ENCODE measurements around the gene RNF19B. TPM values are rescaled to one million over a fixed set of nuclear protein-coding genes. Genes with fewer than 3 reads are reported as not detected.
A peak's percentile ranks its signal among the peaks of the same experiment; 100 is the strongest.

The RNF19B gene
- total RNA-seq, 1 donor from 2014 or later = 14.2 TPM

DNA sequence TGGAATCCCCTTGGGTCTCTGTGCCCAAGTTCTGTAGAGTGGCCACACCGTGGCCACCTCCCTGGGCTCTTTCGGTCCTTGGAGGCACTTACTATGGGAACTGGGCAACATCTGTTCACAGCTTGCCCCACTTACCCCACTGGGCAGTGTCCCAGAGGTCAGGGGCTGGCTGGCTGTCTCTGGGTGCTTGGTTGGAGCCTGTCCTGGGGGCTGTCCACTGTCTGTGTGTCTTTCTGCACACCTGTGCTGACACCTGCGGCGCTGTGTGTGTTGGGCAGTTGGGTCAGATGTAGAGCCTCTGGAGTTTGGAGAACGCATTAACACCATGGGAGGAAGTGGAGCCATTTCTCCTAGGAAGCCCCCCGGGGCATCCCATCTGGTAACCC is 62.1 kb downstream of the RNF19B start:
- no peak for DNase-seq (ENCODE audit: low read depth in 2 of 2)

DNA sequence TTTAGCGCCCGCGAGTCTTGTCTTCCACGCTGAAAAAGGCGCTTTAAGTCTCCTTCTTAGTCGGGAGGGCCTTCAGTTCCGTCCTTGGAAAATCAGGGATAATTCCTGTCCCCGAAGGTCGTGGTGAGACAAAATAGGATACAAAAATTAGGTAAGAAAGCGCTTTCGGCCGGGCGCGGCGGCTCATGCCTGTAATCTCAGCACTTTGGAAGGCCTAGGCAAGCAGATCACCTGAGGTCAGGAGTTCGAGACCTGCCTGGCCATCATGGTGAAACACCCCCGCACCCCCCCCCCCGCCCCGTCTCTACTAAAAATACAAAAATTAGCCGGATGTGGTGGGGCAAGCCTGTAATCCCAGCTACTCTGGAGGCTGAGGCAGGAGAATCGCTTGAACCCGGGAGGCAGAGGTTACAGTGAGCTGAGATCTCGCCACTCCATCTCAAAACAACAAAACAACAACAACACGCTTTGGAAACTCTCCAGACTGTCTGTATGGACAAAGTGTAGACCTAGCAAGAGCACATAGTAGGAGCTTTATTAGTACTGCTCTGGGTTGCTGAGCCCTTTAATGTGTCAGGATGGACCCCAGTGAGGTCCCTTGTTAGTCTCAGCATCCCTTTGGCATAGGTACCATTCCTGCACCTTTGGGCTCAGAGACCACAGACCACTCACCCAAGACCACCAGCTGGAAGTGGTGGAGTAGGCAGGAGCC is 62.6 kb downstream of the RNF19B start:
- DNase-seq (ENCODE audit: low read depth in 2 of 2) = no peak

DNA sequence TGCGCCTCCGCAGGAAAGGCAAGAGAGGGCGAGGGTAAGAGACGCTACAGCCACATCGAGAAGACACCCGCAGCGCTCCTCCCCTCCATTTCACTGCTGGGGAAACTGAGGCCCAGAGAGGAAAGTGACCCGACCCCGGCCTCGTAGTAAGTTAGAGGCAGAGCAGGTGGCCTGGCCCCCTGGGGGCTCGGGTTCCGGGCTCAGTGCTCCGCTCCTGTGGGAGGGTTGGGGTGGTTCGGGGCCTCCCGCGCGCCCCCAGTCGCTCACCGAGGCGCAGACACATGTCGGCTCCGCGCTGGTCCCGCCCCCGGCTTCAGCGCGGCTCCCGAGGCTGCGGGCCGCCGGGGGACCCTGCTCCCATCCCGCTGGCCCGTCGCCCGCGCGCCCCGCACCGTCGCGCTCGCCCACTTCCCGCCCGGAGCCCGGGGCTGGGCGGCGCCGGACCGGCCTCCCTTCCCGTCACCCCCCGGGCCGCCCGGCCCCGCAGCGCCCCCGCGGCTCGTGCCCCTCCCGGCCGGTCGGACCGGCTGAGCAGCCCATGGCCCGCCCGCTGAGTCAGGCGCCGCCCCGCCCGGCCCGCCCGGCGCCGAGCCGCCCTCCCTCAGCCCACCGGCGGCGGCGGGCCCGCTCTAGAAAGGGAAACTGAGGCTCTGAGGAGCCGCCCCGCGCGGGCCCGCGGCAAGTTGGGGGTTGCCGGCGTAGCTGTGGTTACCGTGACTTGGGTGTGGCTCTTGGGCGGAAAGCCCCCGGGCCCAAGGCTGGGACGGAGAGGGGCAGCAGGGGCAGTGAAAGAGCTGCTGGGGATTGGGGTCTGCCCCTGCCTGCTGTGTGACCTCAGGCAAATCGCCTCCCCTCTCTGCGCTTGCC is 63.4 kb downstream of the RNF19B start, which contains the start of gene TMEM54:
Gene TMEM54 (minus strand): TSS at position 434 of the 867 bp plus-strand sequence. CDS start 151 bp downstream, at position 283.
- peak in 1 of 2 donors; percentile 39 for DNase-seq (ENCODE audit: low read depth in 2 of 2)

DNA sequence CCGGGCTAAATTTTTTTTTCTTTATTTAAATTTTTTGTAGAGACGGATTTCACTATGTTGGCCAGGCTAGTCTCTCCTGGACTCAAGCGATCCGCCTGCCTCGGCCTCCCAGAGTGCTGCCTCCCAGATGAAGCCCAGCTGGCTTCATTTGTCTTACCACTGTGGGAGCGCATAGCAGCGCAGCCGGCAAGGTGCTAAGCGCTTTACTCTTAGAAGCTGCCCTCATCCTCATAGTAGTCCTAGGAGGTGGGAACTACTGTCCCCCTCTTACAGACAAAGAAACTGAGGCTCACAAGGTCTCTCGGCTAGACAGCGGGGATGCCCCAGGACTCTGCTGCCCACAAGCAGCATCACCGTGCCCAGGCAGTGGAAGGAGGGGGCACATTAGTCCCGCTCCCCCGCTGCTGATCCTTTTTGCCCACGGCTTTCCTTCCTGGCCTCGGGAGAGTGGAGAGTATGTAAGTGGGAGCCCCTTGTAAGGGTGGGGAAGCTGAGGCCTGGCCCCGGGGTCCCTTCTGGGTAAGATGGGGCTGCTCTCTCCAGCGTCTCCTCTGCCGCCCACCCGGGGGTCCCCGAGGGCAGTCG is 64.1 kb downstream of the RNF19B start:
- no peak for DNase-seq (ENCODE audit: low read depth in 2 of 2)

DNA sequence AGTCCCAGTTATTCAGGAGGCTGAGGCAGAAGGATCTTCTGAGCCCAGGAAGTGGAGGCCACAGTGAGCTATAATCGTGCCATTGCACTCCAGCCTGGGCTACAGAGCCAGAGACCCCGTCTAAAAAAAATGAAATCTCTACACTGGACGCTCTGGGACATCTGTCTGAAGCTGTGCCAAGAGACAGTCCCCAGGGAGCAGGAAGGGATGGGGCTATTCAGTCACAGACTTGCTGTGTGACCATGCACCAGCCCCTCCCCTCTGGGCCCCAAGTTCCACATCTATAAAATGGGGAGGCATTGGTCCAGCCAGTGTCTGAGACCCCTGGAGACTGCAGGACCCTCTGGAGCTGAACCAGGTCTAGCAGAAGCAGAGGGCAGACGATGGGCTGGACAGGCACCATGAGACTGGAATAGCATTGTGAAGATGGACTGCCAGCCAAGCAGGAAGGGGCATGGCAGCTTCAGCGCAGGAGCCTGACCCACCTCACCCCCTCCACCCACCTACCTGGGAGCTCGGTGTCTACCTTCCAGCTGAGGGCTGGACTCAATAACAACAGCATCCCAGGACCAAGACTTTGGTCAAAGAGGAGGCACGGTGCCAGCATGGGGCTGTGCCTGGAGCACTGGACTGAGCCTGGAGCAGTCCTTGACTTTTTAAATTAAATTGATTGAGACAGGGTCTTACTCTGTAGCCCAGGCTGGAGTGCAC is 64.9 kb downstream of the RNF19B start:
- DNase-seq (ENCODE audit: low read depth in 2 of 2) = no peak

DNA sequence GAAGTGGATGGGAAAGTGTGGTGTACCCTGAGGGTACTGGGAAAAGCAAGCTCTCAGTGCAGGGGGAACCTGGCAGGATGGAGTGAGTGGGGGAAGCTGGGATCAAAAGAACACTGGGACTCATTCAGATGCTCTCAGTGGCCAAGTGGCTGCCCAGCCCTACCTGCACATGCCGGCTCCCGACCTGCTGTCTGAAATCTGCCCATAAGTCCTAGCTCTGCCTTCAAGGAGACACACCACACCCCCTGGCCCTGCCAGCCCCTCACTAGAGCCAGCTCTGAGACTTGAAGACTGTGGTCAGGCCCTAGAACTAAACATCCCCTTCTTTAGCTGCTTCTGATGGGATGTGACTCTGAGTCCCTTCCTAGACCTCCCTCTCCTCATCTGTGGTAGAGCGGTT is 65.7 kb downstream of the RNF19B start:
- no peak for DNase-seq (ENCODE audit: low read depth in 2 of 2)

DNA sequence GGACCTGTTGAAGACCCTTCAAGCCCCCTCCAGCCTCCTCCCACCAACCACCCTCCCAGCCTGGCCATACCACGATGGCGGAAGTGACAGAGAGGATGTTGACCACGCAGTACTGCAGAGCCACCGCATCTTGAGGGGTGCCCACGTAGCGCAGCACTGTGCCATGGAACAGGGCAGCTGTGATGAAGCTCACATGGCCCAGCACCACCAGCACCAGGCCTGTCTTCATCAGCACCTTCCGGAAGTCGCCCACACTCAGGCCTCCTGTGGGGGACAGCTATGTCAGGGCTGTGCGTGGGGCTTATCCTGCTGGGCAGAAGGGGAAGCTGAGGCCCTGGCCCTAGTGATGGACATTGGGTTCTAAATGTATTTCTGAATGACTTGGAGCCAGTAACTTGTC is 66.6 kb downstream of the RNF19B start:
- DNase-seq (ENCODE audit: low read depth in 2 of 2) = no peak

DNA sequence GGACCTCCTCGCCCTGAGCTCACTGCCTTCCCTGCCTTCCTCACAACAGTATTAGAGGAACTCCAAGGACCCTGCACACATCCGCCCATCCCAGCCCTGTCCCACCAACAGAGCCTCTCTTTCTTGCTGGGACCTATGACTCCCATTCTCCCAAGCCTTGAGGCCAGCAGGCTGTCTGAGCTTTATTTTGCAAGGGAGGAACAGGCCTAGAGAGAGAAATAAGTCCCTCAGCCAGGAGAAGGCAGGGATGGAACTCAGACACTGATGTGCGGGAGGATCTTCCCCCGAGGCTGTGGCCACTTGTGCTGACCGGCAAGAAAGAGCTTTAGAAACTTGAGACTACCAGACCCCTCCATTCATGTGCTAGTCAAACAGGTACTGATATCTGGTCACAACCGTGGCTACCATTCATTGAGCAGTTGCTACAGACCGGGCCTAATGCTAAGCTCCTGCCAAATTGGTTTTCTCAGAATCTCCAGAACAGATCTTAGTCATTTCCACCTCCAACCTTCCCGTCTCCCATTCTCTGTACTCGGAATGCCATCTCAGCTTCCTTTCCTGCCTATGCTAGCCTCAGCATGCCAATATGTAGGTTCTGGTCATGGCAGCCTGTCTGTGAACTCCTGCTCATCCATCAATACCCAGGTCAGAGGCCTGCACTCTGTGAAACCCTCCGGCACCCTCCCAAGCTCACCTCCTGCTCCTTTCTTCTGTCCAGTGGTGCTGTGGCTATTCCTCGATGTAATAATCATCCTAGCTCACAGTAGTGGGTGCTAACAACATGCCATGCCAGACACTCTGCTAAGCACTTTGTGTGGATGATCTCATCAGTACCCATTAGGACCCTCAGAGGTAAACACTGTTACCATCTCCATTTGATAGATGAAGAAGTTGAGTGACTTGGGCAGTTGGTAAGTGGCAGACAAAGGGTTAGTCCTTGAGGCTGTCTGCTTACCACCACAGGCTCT is 67.2 kb downstream of the RNF19B start:
- no peak for DNase-seq (ENCODE audit: low read depth in 2 of 2)

DNA sequence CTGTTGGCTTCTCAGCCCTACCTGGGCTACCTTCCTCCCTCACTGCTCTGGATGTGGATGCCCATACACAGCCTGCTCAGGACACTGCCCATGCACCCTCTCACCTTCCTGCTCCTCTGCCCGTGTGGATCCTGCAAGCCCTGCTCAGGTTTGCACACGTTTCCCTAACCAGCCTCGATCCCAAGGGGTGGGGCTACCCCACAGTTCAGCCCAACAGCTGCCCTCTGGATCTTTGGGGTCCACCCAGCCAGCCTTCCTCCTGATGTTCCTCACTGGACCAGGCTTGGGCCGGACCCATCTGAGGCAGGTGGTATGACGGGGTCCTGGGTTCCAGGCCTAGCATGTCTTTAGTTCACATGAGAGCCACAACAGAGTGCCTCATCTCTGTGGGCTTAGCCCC is 68.2 kb downstream of the RNF19B start:
- no peak for DNase-seq (ENCODE audit: low read depth in 2 of 2)

DNA sequence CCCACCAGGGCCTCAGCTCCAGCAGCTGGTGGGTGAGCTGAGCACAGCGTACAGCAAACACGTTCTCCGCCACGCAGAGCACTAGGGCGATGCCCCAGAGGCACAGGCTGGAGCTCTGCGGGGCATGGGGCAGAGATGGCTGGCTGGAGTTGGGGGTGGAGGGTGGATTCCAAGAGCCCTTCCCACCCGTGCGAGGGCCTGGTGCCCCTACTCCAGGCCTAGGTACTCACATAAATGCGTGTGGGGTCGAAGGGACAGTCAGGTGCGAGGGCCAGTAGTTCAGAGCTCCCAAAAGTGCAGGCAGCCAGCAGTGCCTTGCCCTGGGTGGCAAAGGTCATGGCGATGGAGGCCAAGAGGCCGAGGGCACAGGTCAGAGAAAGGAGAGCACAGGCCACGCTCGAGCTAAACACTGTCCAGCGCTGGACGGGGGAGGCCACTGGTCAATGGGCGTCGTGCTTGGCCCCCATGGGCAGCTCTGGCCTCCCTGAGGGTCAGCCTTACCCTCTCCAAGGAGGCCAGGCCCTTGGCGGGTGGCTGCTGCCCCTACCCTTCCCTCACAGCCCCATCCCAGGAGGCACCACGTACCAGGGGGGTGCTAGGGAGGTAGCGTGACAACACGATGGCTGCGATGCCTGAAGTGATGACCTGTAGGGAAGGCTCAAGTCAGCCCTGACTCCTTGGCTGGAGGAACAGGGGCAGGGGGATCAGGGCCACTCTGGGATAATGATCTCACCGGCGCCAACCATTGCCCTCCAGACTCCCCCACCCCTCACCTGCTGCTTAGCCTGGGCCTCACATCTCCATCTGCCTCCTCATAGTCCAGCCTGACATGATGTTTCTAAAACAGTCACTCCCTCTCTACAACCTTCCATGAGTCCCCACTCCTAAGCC is 69.0 kb downstream of the RNF19B start:
- no peak for DNase-seq (ENCODE audit: low read depth in 2 of 2)

DNA sequence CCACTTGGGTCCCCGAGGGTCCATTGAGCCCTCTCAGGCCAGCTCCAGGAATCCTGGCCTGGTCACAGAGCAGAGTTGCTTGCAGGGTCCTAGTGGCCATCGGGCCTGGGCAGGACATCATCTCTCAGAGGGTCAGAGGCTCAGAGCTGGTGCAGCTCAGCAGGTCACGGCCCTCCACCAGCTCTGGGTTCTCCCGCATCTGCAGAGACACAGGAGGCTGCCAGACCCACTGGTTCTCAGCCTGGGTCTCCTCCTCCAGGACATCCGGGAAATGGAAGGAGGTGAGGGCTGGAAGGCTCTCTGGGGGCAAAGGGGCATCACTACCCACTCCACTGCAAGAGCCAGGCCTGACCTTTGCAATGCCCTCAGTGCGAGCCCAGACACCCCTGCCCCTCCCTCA is 69.9 kb downstream of the RNF19B start:
- no peak for DNase-seq (ENCODE audit: low read depth in 2 of 2)

DNA sequence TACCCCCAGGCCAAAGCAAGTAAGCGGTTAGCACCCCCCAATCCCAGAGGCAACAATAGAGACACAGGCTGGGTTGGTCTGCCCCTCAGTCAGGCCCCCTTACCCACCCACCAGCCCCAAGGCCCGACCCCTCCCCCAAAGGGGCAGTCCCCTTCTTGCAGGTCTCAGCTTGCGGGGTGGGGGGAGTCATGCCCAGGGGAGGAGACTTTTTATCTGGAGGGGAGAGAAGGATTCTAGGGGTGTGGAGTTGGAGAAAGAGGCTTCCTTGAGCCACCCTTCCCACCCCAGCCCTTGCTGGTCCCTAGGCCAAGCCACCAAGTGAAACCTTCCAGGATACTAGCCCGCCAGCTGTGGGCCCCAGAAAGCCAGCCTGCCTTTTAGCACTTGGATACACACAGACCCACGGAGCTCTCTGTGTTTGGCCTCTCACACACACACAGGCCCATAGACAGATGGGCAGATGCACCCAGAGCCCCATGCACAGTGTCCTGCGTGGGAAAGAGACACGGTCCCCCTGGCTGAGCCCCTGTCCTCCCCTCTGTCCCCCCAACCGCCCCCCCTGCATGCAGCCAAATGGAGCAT is 70.5 kb downstream of the RNF19B start:
- DNase-seq (ENCODE audit: low read depth in 2 of 2) = no peak

DNA sequence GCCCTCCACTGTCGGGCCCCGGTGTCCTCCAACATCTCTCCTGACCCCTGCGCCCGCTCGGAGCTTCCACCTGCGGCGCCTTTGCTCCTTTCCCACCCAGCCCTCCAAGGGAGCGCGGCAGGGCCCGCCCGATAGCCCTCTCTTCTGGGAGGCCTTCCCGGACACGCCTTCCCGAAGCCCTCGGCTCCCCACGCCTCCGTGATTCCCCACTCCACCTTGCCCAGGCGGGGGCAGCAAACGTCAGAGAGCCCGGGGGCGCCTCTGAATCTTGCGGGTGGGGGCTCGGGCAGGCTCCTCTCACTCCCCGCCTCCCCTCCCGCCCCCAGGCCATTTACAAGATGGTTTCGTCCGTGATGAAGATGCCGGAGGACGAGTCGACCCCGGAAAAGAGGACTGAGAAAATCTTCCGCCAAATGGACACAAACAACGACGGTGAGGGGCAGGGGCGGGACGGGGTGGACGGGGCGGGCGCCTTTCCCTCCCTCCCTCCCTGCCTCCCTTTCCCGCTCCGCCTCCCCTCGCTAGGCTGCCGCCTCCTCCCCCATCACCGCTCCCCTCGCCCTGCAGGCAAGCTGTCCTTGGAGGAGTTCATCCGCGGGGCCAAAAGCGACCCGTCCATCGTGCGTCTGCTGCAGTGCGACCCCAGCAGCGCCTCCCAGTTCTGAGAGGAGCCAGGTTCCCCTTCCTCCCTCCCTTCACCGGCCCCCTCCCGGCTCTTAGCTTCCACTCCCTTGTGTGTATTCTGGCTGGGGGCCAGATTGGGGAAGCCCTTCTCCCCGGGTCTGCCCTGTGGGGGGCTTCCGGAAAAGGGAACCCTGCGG is 71.2 kb downstream of the RNF19B start:
- peak in 1 of 2 donors; percentile 25 for DNase-seq (ENCODE audit: low read depth in 2 of 2)

DNA sequence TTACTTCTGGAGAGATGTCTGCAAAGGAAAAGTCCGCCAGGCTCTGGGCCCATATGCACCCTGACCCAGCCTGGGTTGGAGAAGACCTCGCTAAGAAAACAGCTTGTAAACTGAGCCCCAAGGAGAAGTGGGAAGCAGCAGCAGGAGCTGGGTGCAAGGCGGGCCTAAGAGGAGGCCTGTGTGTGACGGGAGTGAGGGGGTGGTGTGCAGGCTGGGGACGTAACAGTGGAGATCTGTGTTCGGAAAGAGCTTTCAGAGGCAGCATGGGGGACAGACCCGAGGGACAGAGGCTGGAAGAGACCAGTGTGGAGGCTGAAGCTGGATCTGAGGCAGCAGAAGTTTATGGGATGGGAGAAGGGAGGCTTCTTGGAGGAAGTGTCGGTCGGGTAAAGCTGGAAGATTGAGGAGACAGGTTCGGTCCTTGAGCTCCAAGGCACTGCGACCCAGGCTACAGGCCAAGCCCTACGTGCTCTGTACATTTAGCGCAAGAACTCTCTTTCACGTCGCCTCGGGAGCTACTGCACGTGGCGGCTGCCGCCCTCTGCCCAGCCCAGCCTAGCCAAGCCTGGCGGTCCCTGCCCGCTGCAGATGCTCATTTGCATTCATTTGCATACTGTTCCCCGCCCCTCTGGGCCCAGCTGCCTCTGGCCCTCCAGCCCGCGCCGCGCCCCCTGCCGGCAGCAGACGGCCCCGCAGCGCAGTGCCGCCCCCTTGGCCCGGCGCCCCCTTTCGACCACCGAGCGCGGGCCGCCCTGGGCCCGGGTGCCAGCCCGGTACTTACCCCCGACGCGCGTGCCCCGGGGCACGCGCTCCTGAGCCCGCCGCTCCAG is 72.0 kb downstream of the RNF19B start:
- peak in 1 of 2 donors; percentile 23 for DNase-seq (ENCODE audit: low read depth in 2 of 2)

DNA sequence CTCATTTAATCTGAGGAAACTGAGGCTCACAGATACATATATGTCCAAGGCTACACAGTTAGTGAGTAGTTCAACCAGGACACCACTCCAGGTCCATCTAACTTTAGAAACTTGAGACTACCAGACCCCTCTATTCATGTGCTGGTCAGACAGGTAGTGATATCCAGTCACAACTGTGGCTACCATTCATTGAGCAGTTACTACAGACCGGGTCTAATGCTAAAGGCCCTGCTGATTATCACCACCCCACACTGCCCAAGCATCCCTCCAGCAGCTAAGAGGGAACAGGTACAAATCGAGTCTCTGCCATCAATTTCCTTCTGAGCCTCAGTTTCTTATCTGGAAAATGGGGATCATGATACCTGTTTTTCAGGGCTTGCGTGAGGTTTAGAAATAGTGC is 73.0 kb downstream of the RNF19B start:
- no peak for DNase-seq (ENCODE audit: low read depth in 2 of 2)

DNA sequence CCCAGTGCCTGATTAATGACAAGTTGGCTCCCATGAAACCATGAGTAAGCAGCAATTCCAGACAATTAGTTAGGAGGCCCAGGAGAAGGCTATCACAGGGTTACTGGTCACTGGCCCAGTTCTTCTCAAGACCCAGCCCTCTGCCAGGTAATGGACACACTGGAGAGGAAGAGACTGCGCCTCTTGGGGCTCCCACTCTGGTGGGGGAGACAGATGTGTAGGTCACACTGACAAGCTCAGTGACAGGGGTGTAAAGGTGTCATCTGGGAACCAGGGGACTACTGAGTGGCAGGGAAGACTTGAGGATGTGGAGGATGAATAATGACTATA is 73.4 kb downstream of the RNF19B start:
- no peak for DNase-seq (ENCODE audit: low read depth in 2 of 2)

DNA sequence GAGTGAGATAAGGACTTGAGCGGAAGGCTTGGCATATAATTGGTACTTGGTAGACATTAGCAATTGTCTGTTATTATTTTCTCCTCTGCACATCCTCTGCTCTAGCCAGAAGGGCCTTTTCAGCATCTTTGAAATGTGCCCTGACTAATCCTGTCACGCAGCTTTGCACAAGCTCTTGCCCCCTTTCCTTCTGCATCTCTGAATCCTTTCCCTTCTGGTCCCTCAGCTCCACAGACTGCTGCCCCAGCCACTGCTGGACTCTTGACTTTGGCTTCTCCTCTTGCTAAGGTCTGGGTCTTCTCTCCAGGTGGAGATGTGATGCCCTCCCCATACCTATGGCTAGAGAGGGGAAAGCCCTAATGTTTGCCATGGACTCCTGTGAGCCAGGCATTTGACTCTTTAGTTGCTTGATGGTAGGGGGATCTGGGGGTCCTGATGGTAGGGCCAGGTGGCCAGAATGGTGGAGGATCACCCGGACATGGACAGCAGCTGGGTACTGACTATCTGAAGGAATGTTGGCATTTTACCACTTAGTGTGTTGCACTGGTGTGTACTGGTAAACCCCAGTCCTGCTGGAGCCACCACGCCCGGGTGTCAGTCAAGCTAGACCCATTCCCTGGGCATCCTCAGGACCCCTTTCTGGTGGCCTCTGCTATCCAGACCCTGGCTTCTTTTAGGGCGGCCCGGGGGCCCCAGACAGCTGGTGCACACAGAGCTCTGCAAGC is 73.9 kb downstream of the RNF19B start:
- DNase-seq (ENCODE audit: low read depth in 2 of 2) = no peak
